B cell (primary cell): ENCODE results near the gene ETV3L.

Source experiments
- CTCF ChIP-seq: fragments of 200-600 bp; IDR thresholded peaks from one replicate; pipeline ENCODE4 v1.8.0; 2022; ENCODE audit warnings: antibody characterized with exemption, mild to moderate bottlenecking
- EZH2 ChIP-seq: IDR thresholded peaks from 2 replicates; pipeline ENCODE4 v1.6.1; 2012; ENCODE audit warnings: borderline replicate concordance, low read depth, mild to moderate bottlenecking, moderate library complexity, low read length; ENCODE audit not compliant: insufficient read depth, poor library complexity, severe bottlenecking

GRCh38 chr1:157073944-157074685, 25.5 kb downstream of the ETV3L start:
- no peak for TF ChIP-seq CTCF
- no peak for TF ChIP-seq EZH2
